GM21381 (cell line): ENCODE measurements around the gene ADCY10.
"Not testable (repeated sequence)": the region's sequence is repeated elsewhere in the genome, so short reads cannot be mapped to it uniquely, and the experiment has no call there.

ENCODE experiments used
- ATAC-seq: cut with Tn5 transposase; IDR thresholded peaks from one replicate; pipeline ENCODE4 v1.9.1; 2021; ENCODE audit warnings: mild to moderate bottlenecking, moderate library complexity; ENCODE audit not compliant: unreplicated experiment

The ADCY10 gene

GRCh38 chr1:167882376-167882775 lies 31.6 kb downstream of the ADCY10 start:
- no peak for ATAC-seq

- no peak for ATAC-seq
Observed at GRCh38 chr1:167881786-167882185, 32.1 kb downstream of the ADCY10 start.

GRCh38 chr1:167881069-167881468 lies 32.9 kb downstream of the ADCY10 start:
- ATAC-seq = no peak

- no peak for ATAC-seq
Observed at GRCh38 chr1:167880580-167881021, 33.3 kb downstream of the ADCY10 start.

- no peak for ATAC-seq
Observed at GRCh38 chr1:167879508-167879907, 34.4 kb downstream of the ADCY10 start.

- no peak for ATAC-seq
Observed at GRCh38 chr1:167878372-167879160, 35.4 kb downstream of the ADCY10 start.

GRCh38 chr1:167876597-167877175 lies 37.2 kb downstream of the ADCY10 start:
- no peak for ATAC-seq

- no peak for ATAC-seq
Observed at GRCh38 chr1:167871331-167871730, 42.6 kb downstream of the ADCY10 start.

GRCh38 chr1:167869157-167870001 lies 44.6 kb downstream of the ADCY10 start:
- ATAC-seq = not testable (repeated sequence)

GRCh38 chr1:167866739-167867414 lies 47.1 kb downstream of the ADCY10 start:
- ATAC-seq = not testable (repeated sequence)

- ATAC-seq = not testable (repeated sequence)
Observed at GRCh38 chr1:167866326-167866725, 47.6 kb downstream of the ADCY10 start.

- ATAC-seq = not testable (repeated sequence)
Observed at GRCh38 chr1:167865804-167866308, 48.1 kb downstream of the ADCY10 start.

- ATAC-seq = not testable (repeated sequence)
Observed at GRCh38 chr1:167865193-167865592, 48.7 kb downstream of the ADCY10 start.

- ATAC-seq = no peak
Observed at GRCh38 chr1:167864392-167865032, 49.4 kb downstream of the ADCY10 start.

- no peak for ATAC-seq
Observed at GRCh38 chr1:167863921-167864279, 50.0 kb downstream of the ADCY10 start.

- not testable (repeated sequence) for ATAC-seq
Observed at GRCh38 chr1:167863191-167863920, 50.6 kb downstream of the ADCY10 start.

GRCh38 chr1:167862432-167863076 lies 51.4 kb downstream of the ADCY10 start:
- ATAC-seq = no peak

- ATAC-seq = no peak
Observed at GRCh38 chr1:167861664-167862381, 52.1 kb downstream of the ADCY10 start.
